ENCODE results near the gene TRAPPC14. TPM values are rescaled to one million over a fixed set of nuclear protein-coding genes. Genes with fewer than 3 reads are reported as not detected.
A peak's percentile ranks its signal among the peaks of the same experiment; 100 is the strongest.

The TRAPPC14 gene
- total and polyA plus RNA-seq, 10 of the 15 experiments (the other 5 are each of a cell fraction or from before 2014, with no cell fraction given) = 0.21 to 24.7 (median 7.5) TPM

GRCh38 chr7:100128637-100128963 is 29.9 kb downstream of the TRAPPC14 start:
- H3K27me3 ChIP-seq (replicated peaks in 1 of 2; ENCODE audit: control insufficient read depth in 2 of 2, insufficient read depth in 2 of 2, low read length in 1 of 2) = no peaks in the 10 kb centered on the region
- intact Hi-C loops (cut with micrococcal nuclease; ENCODE audit: unreplicated experiment) = loop anchor here (5.0 kb wide), 2 partner anchors 136 to 151 kb away; partner anchors contain the start of gene AZGP1

More at GRCh38 chr7:100128637-100128963, 29.9 kb downstream of the TRAPPC14 start:
- no TSS peak for BruUV-seq (replicated peaks)
- ChIA-PET SMC1A (ENCODE audit: uncharacterized antibody, unreplicated experiment) (interaction anchor here (0.6 to 3.1 kb wide), 12 partner anchors 10 to 215 kb away, joined by 3 to 17 read pairs (median 4); partner anchors contain the start of genes AP4M1 and MCM7), RAD21 (ENCODE audit: unreplicated experiment) (interaction anchor here (1.4 to 5.1 kb wide), 9 partner anchors 9 to 214 kb away, joined by 3 to 31 read pairs (median 7); partner anchors contain the start of gene ZKSCAN1), CTCF (interaction anchor here (0.5 to 7.9 kb wide), 14 partner anchors 9 to 216 kb away, joined by 3 to 107 read pairs (median 4); partner anchors contain the start of genes AZGP1, MCM7 and PVRIG), POLR2A (interaction anchor here (0.6 to 2.2 kb wide), 6 partner anchors 9 to 442 kb away, joined by 3 to 8 read pairs (median 4); partner anchors contain the start of genes AP4M1, CNPY4, MCM7 and TRIM4)
- Histone ChIP-seq H2AFZ (ENCODE audit: control insufficient read depth, low read depth, low read length) (no peak overlapping the region), H3K79me2 (ENCODE audit: control insufficient read depth, insufficient read depth, low read length) (peaks cover 13% of the 10 kb centered on the region), H3K4me2 (ENCODE audit: control insufficient read depth, insufficient read depth) (peak overlapping the region; percentile 81), H4K20me1 (ENCODE audit: control insufficient read depth, insufficient read depth) (no peaks in the 10 kb centered on the region), H3K36me3 (ENCODE audit: control insufficient read depth in 2 of 2, insufficient read depth in 2 of 2, low read length in 1 of 2) (no peaks in the 10 kb centered on the region), H3K9me3 (replicated peaks; ENCODE audit: control insufficient read depth, insufficient read depth, low read length) (no peaks in the 10 kb centered on the region), H3K27ac (ENCODE audit: control insufficient read depth, insufficient read depth) (no peak overlapping the region), H3K4me3 (no peak overlapping the region), H3K9ac (ENCODE audit: control insufficient read depth, insufficient read depth, low read length) (no peak overlapping the region), H3K4me1 (ENCODE audit: control insufficient read depth, insufficient read depth, low read length) (peaks cover 17% of the 10 kb centered on the region)
- DNase-seq (ENCODE audit: low read depth, low spot score) = no peak
- in situ Hi-C loops (cut with MboI) = no loop called here
- TF ChIP-seq SKIL (IDR thresholded peaks at IDR 0.05; ENCODE audit: low read depth, poor library complexity, severe bottlenecking) = no peak
- no peak for ATAC-seq
- no peak for FAIRE-seq
- WGBS (ENCODE audit: insufficient coverage, insufficient replicate concordance, low lambda C conversion rate, missing lambda C conversion rate) = 0% methylated on average over 1 of the region's 1 CpG

Measured in GM12878 (cell line).